Activated gamma-delta T cell treated with Interleukin-2 at 50 U/mL for 16 hours (primary cell): ENCODE measurements around the gene RPS15.
"Not testable (repeated sequence)": the region's sequence is repeated elsewhere in the genome, so short reads cannot be mapped to it uniquely, and the experiment has no call there.

ENCODE experiments used
- DNase-seq: peaks from one replicate; pipeline ENCODE4 v3.0.0-alpha.2; 2020

RPS15 gene

GRCh38 chr19:1471010-1471514 is 32.9 kb downstream of the RPS15 start:
- DNase-seq, result no peak

GRCh38 chr19:1471515-1472160 is 33.4 kb downstream of the RPS15 start:
- no peak for DNase-seq

GRCh38 chr19:1472231-1473084 is 34.3 kb downstream of the RPS15 start:
- no peak for DNase-seq

GRCh38 chr19:1473085-1473851 is 35.1 kb downstream of the RPS15 start:
- no peak for DNase-seq

GRCh38 chr19:1474011-1474764 is 36.0 kb downstream of the RPS15 start:
- DNase-seq, result no peak

- no peak for DNase-seq
Measured at GRCh38 chr19:1474765-1475351, 36.7 kb downstream of the RPS15 start.

- DNase-seq, result no peak
Measured at GRCh38 chr19:1475751-1476437, 37.7 kb downstream of the RPS15 start.

- DNase-seq, result not testable (repeated sequence)
Measured at GRCh38 chr19:1477056-1477455, 38.9 kb downstream of the RPS15 start.

GRCh38 chr19:1478934-1479707 is 40.9 kb downstream of the RPS15 start, which contains the start of gene C19orf25:
Gene C19orf25, minus strand, starts transcription at chr19:1479215. Its CDS starts 312 bp downstream, at chr19:1478903.
- DNase-seq, result peak; percentile 91

- no peak for DNase-seq
Measured at GRCh38 chr19:1481224-1481892, 43.2 kb downstream of the RPS15 start.

- DNase-seq, result no peak
Measured at GRCh38 chr19:1481893-1482360, 43.7 kb downstream of the RPS15 start.

GRCh38 chr19:1482361-1483130 is 44.4 kb downstream of the RPS15 start:
- DNase-seq, result no peak

- DNase-seq, result no peak
Measured at GRCh38 chr19:1483131-1483978, 45.2 kb downstream of the RPS15 start.

GRCh38 chr19:1483979-1484428 is 45.8 kb downstream of the RPS15 start:
- no peak for DNase-seq

- DNase-seq, result no peak
Measured at GRCh38 chr19:1486720-1487575, 48.8 kb downstream of the RPS15 start.

- DNase-seq, result no peak
Measured at GRCh38 chr19:1487576-1488281, 49.5 kb downstream of the RPS15 start.
